Stimulated activated CD8-positive, alpha-beta memory T cell treated with anti-CD3 and anti-CD28 coated beads, Interleukin-7, amount 100 ng/mL, for 24 hours (primary cell): Measurements from ENCODE around the gene FGD5.

Source experiments
- DNase-seq: peaks from one replicate; pipeline ENCODE4 v3.0.0-alpha.2; 2020; ENCODE audit warnings: low read depth

The FGD5 gene

GRCh38 chr3:14818804-14819500 is at the start of gene FGD5:
Gene FGD5 (plus strand): TSS chr3:14818962. CDS start chr3:14819072, 110 bp downstream.
- no peak for DNase-seq

GRCh38 chr3:14769544-14770325 is 49.0 kb upstream of the FGD5 start:
- no peak for DNase-seq

GRCh38 chr3:14770591-14770990 is 48.2 kb upstream of the FGD5 start:
- DNase-seq, result no peak

- DNase-seq, result no peak
Measured at GRCh38 chr3:14771593-14772497, 46.9 kb upstream of the FGD5 start.

- DNase-seq, result no peak
Measured at GRCh38 chr3:14772533-14773138, 46.1 kb upstream of the FGD5 start.

- DNase-seq, result no peak
Measured at GRCh38 chr3:14773281-14773680, 45.5 kb upstream of the FGD5 start.

- no peak for DNase-seq
Measured at GRCh38 chr3:14773691-14774128, 45.1 kb upstream of the FGD5 start.

- no peak for DNase-seq
Measured at GRCh38 chr3:14774431-14774830, 44.3 kb upstream of the FGD5 start.

- no peak for DNase-seq
Measured at GRCh38 chr3:14775011-14775410, 43.8 kb upstream of the FGD5 start.

GRCh38 chr3:14775563-14775962 is 43.2 kb upstream of the FGD5 start:
- DNase-seq, result no peak

GRCh38 chr3:14779069-14779685 is 39.6 kb upstream of the FGD5 start:
- DNase-seq, result no peak

GRCh38 chr3:14780927-14781507 is 37.7 kb upstream of the FGD5 start:
- no peak for DNase-seq

- DNase-seq, result no peak
Measured at GRCh38 chr3:14783480-14784086, 35.2 kb upstream of the FGD5 start.

GRCh38 chr3:14784087-14784681 is 34.6 kb upstream of the FGD5 start:
- no peak for DNase-seq

- DNase-seq, result no peak
Measured at GRCh38 chr3:14785207-14786155, 33.3 kb upstream of the FGD5 start.

- DNase-seq, result no peak
Measured at GRCh38 chr3:14786369-14786768, 32.4 kb upstream of the FGD5 start.

- no peak for DNase-seq
Measured at GRCh38 chr3:14787630-14788029, 31.1 kb upstream of the FGD5 start.

- no peak for DNase-seq
Measured at GRCh38 chr3:14788644-14789043, 30.1 kb upstream of the FGD5 start.

GRCh38 chr3:14789221-14789620 is 29.5 kb upstream of the FGD5 start:
- DNase-seq, result no peak
